OCI-LY7 (cell line): ENCODE measurements around the gene PAQR6. TPM values are rescaled to one million over a fixed set of nuclear protein-coding genes. Genes with fewer than 3 reads are reported as not detected.

Experiments
- BruUV-seq: library from RNA; stranded (reverse); fragments of 400-500 nt; replicated peaks from 2 replicates; lab custom pipeline; 2021; lab: Mats Ljungman, UMichigan
- CTCF ChIA-PET: fragments of 300-600 bp; sonication (Branson Sonifier 250); formaldehyde crosslinking; loops from one replicate; lab custom pipeline; 2022; ENCODE audit warnings: antibody characterized with exemption; ENCODE audit not compliant: unreplicated experiment; lab: Charles Lee
- POLR2A ChIA-PET: fragments of 300-600 bp; sonication (Branson Sonifier 250); formaldehyde crosslinking; loops from one replicate; lab custom pipeline; 2022; ENCODE audit warnings: antibody characterized with exemption; lab: Charles Lee
- DNase-seq: peaks from one replicate; pipeline ENCODE4 v3.0.0-alpha.2; 2015; ENCODE audit warnings: low spot score
- H2AFZ ChIP-seq: fragments of 200-600 bp; sonication (generic), shearing (Covaris generic); 2 replicates; pipeline ENCODE4 v1.6.1; 2014; ENCODE audit warnings: mild to moderate bottlenecking, antibody characterized with exemption, low read length, moderate library complexity
- H3K27ac ChIP-seq: fragments of 200-600 bp; sonication (generic); 2 replicates; pipeline ENCODE4 v1.5.1; 2014; ENCODE audit warnings: mixed run types, low read depth, mild to moderate bottlenecking, moderate library complexity, low read length, inconsistent platforms; ENCODE audit not compliant: poor library complexity, severe bottlenecking
- H3K36me3 ChIP-seq: fragments of 200-600 bp; sonication (generic); 2 replicates; pipeline ENCODE4 v1.6.1; 2014; ENCODE audit warnings: mild to moderate bottlenecking, antibody characterized with exemption, low read length, moderate library complexity, mixed read lengths; ENCODE audit not compliant: insufficient read depth
- H3K4me1 ChIP-seq: fragments of 200-600 bp; sonication (generic); 2 replicates; pipeline ENCODE4 v1.5.1; 2014; ENCODE audit warnings: mild to moderate bottlenecking, low read length; ENCODE audit not compliant: insufficient read depth, poor library complexity, severe bottlenecking
- H3K4me2 ChIP-seq: fragments of 200-600 bp; sonication (generic); 2 replicates; pipeline ENCODE4 v1.6.1; 2014; ENCODE audit warnings: mild to moderate bottlenecking, low read length
- H3K4me3 ChIP-seq: fragments of 200-600 bp; sonication (generic); 2 replicates; pipeline ENCODE4 v1.5.1; 2014; ENCODE audit warnings: mild to moderate bottlenecking, low read depth, low read length; ENCODE audit not compliant: poor library complexity, severe bottlenecking
- H3K79me2 ChIP-seq: fragments of 200-600 bp; sonication (generic); 2 replicates; pipeline ENCODE4 v1.6.1; 2016; ENCODE audit warnings: low read depth, mild to moderate bottlenecking, low read length, moderate library complexity, mixed read lengths; ENCODE audit not compliant: insufficient read depth
- H3K9me2 ChIP-seq: fragments of 200-600 bp; sonication (generic); 2 replicates; pipeline ENCODE4 v1.6.1; 2016; ENCODE audit warnings: mild to moderate bottlenecking, low read length, mixed read lengths; ENCODE audit not compliant: insufficient read depth
- H3K9me3 ChIP-seq: fragments of 200-600 bp; sonication (generic); 2 replicates; pipeline ENCODE4 v1.6.1; 2014; ENCODE audit warnings: mild to moderate bottlenecking, mixed run types, low read length, mixed read lengths
- H4K20me1 ChIP-seq: fragments of 200-600 bp; sonication (generic); 2 replicates; pipeline ENCODE4 v1.6.1; 2014; ENCODE audit warnings: mild to moderate bottlenecking, antibody characterized with exemption, low read length, moderate library complexity, mixed read lengths; ENCODE audit not compliant: insufficient read depth
- CTCF ChIP-seq: fragments of 200-600 bp; sonication (generic); conservative IDR thresholded peaks from 2 replicates; pipeline ENCODE4 v1.5.1; 2014; ENCODE audit warnings: mild to moderate bottlenecking, antibody characterized with exemption, low read length, moderate library complexity, mixed read lengths
- EZH2phosphoT487 ChIP-seq: fragments of 200-600 bp; sonication (generic); IDR thresholded peaks from 2 replicates; pipeline ENCODE4 v1.6.1; 2018; ENCODE audit warnings: low read depth, borderline replicate concordance, mild to moderate bottlenecking, mixed run types, antibody characterized with exemption, low read length, moderate library complexity, mixed read lengths
- intact Hi-C: fragments of 100-400 bp; cut with micrococcal nuclease; formaldehyde crosslinking; loops from one replicate; pipeline ENCODE4 v1.10.0; 2022; ENCODE audit not compliant: unreplicated experiment
- total RNA-seq, 2 experiments: library from RNA; depleted of rRNA in 1 of 2; stranded (reverse); fragments of >200 nt in 1 of 2; shearing (Covaris generic) in 1 of 2; gene quantifications; 2 replicates each; pipeline ENCODE4 v1.2.3, GENCODE V29; 2014 to 2022

PAQR6 gene
- total RNA-seq, 2 experiments from 2014 or later, result 4.2 to 15.7 TPM

DNA sequence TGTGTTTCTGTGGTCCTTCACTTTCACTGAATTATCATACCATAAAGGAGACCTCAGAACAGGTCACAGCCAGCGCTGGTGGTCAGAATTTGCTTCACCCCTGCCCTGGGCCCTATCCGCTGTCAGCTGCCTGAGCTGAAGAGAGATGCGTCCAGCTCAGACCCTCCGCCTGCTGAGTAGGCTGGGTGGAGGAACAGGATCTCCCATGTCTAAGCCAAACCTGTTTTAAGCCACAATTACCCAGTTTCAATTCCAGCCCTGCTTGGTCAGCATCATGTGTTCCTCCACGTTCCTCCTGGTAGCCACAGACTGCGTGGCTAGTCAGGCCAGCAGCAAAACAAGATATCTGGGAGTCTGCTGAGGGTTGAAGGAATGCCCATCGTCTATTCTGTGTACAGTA lies 19.4 kb downstream of the PAQR6 start:
- no peaks in the 10 kb centered on the region for H3K9me3 ChIP-seq
- intact Hi-C loops, result loop anchor here (5.0 kb wide), 1 partner anchor 136 kb away; no protein-coding TSS in a partner anchor
- H3K79me2 ChIP-seq, result no peaks in the 10 kb centered on the region
- H3K9me2 ChIP-seq, result no peaks in the 10 kb centered on the region
- ChIA-PET POLR2A (no interaction called here), CTCF (no interaction called here)
- no TSS peak for BruUV-seq
- H4K20me1 ChIP-seq, result no peaks in the 10 kb centered on the region
- TF ChIP-seq EZH2phosphoT487 (no peak), CTCF (no peak)
- no peak overlapping the region for H3K4me3 ChIP-seq
- no peak overlapping the region for H3K27ac ChIP-seq
- DNase-seq, result no peak
- H3K36me3 ChIP-seq, result peaks cover 25% of the 10 kb centered on the region
- H3K4me2 ChIP-seq, result no peak overlapping the region
- peaks cover 15% of the 10 kb centered on the region for H3K4me1 ChIP-seq
- no peak overlapping the region for H2AFZ ChIP-seq

GRCh38 chr1:156226782-156227181 lies 21.1 kb downstream of the PAQR6 start:
- Histone ChIP-seq H3K4me2 (no peak overlapping the region), H2AFZ (no peak overlapping the region), H3K27ac (peak overlapping the region; percentile 39), H4K20me1 (no peaks in the 10 kb centered on the region), H3K36me3 (peaks cover 33% of the 10 kb centered on the region), H3K4me3 (no peak overlapping the region), H3K79me2 (no peaks in the 10 kb centered on the region), H3K4me1 (peaks cover 15% of the 10 kb centered on the region), H3K9me3 (no peaks in the 10 kb centered on the region), H3K9me2 (no peaks in the 10 kb centered on the region)
- TSS peak; percentile 34 for BruUV-seq
- DNase-seq, result no peak
- no peak for TF ChIP-seq CTCF
- intact Hi-C loops, result loop anchor here (5.0 kb wide), 1 partner anchor 134 kb away; no protein-coding TSS in a partner anchor
- ChIA-PET POLR2A (interaction anchor here (0.6 to 3.7 kb wide), 4 partner anchors 14 to 80 kb away, joined by 3 to 18 read pairs (median 11); partner anchors contain the start of gene PMF1), CTCF (interaction anchor here (1.2 kb wide), 1 partner anchor 76 kb away, joined by 3 read pairs; no protein-coding TSS in a partner anchor)

GRCh38 chr1:156226116-156226538 lies 21.7 kb downstream of the PAQR6 start:
- Histone ChIP-seq H3K36me3 (peaks cover 39% of the 10 kb centered on the region), H3K79me2 (no peaks in the 10 kb centered on the region), H2AFZ (no peak overlapping the region), H4K20me1 (no peaks in the 10 kb centered on the region), H3K4me2 (peak overlapping the region; percentile 22; the same call in 1 of the 2 replicates), H3K4me1 (peaks cover 15% of the 10 kb centered on the region), H3K9me3 (no peaks in the 10 kb centered on the region), H3K9me2 (no peaks in the 10 kb centered on the region), H3K4me3 (no peak overlapping the region), H3K27ac (peak overlapping the region; percentile 39)
- DNase-seq, result no peak
- ChIA-PET CTCF (interaction anchor here (1.2 kb wide), 1 partner anchor 75 kb away, joined by 3 read pairs; no protein-coding TSS in a partner anchor), POLR2A (interaction anchor here (0.6 to 3.7 kb wide), 6 partner anchors 13 to 860 kb away, joined by 3 to 18 read pairs (median 5); partner anchors contain the start of gene PMF1)
- intact Hi-C loops, result loop anchor here (5.0 kb wide), 1 partner anchor 134 kb away; no protein-coding TSS in a partner anchor
- no TSS peak for BruUV-seq
- TF ChIP-seq EZH2phosphoT487 (no peak), CTCF (no peak)
